ENCODE results near the gene PROSER3.

DNA sequence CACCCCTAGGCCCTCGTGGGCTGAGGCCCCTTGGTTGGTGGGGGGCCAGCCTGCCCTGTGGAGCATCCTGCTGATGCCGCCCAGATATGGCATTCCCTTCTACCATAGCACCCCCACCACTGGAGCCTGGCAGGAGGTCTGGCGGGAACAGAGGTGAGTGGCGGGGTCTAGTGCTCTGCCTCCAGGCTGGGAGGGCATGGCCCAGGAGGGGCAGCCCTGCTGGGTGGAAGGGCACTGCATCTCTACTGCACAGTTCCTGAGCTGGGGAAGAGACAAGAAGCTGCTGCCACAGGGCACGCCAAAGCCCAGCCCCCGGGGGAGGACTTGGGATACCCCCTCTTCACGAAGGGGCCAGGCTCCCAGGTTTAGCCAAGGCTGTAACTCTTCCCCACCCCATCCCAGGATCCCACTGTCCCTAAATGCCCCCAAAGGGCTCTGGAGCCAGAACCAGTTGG lies 42.6 kb upstream of the PROSER3 start:
- TF ChIP-seq, protein P1, sequence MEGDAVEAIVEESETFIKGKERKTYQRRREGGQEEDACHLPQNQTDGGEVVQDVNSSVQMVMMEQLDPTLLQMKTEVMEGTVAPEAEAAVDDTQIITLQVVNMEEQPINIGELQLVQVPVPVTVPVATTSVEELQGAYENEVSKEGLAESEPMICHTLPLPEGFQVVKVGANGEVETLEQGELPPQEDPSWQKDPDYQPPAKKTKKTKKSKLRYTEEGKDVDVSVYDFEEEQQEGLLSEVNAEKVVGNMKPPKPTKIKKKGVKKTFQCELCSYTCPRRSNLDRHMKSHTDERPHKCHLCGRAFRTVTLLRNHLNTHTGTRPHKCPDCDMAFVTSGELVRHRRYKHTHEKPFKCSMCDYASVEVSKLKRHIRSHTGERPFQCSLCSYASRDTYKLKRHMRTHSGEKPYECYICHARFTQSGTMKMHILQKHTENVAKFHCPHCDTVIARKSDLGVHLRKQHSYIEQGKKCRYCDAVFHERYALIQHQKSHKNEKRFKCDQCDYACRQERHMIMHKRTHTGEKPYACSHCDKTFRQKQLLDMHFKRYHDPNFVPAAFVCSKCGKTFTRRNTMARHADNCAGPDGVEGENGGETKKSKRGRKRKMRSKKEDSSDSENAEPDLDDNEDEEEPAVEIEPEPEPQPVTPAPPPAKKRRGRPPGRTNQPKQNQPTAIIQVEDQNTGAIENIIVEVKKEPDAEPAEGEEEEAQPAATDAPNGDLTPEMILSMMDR (IDR thresholded peaks at IDR 0.05): no peak
- no peak for TF ChIP-seq POLR2A (IDR thresholded peaks at IDR 0.05)
